Activated naive CD4-positive, alpha-beta T cell treated with anti-CD3 and anti-CD28 coated beads, Interleukin-2, amount 10 ng/mL, durations not matched to agents 7 days and 5 days (primary cell): ENCODE data around the gene GUCY2D.
A peak's percentile ranks its signal among the peaks of the same experiment; 100 is the strongest.

Source experiments
- CTCF ChIA-PET: fragments of 350-600 bp; sonication (Branson Sonifier 250); formaldehyde crosslinking; loops from one replicate; lab custom pipeline; 2021; ENCODE audit warnings: antibody characterized with exemption; lab: Charles Lee
- DNase-seq: peaks from one replicate; pipeline ENCODE4 v3.0.0-alpha.2; 2020
- H3K27ac Mint-ChIP-seq: one replicate; pipeline ENCODE4 v1.8.0; 2021; ENCODE audit warnings: mild to moderate bottlenecking, moderate library complexity, mixed read lengths
- H3K27me3 Mint-ChIP-seq: one replicate; pipeline ENCODE4 v1.8.0; 2021; ENCODE audit warnings: mild to moderate bottlenecking, mixed read lengths
- H3K36me3 Mint-ChIP-seq: one replicate; pipeline ENCODE4 v1.8.0; 2021; ENCODE audit warnings: mixed read lengths
- H3K4me1 Mint-ChIP-seq: one replicate; pipeline ENCODE4 v1.8.0; 2021; ENCODE audit warnings: mixed read lengths
- H3K4me3 Mint-ChIP-seq: one replicate; pipeline ENCODE4 v1.8.0; 2021; ENCODE audit warnings: mild to moderate bottlenecking, moderate library complexity, mixed read lengths
- H3K9me3 Mint-ChIP-seq: one replicate; pipeline ENCODE4 v1.8.0; 2021; ENCODE audit warnings: mixed read lengths

Gene GUCY2D

DNA sequence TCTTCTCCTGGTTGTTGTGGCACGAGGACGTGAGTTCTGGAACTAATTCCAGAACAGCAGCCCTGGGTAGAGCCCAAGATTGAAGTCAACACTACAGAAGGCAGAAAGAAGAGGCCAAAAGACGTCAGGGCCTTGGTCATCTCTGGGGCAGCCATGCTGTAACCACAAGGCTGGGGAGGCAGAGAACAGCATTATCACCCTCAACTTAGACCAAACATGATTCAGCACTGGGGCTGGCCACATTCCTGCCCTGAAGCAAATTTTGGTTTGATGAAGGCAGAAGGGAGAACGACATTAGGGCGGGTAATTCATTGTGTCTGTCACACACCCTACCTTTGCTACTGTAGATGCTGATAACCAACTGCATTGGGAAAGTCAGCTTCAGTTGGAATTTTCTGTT, 26.7 kb downstream of the GUCY2D start:
- Mint-ChIP-seq H3K27ac (no peak overlapping the region), H3K9me3 (no peaks in the 10 kb centered on the region), H3K27me3 (peaks cover 66% of the 10 kb centered on the region), H3K36me3 (no peaks in the 10 kb centered on the region), H3K4me3 (no peak overlapping the region), H3K4me1 (no peaks in the 10 kb centered on the region)
- CTCF ChIA-PET = no interaction called here
- no peak for DNase-seq

GRCh38 chr17:8031261-8031661, 28.8 kb downstream of the GUCY2D start:
- CTCF ChIA-PET = interaction anchor here (1.0 kb wide), 1 partner anchor 34 kb away, joined by 3 read pairs; no protein-coding TSS in a partner anchor

DNA sequence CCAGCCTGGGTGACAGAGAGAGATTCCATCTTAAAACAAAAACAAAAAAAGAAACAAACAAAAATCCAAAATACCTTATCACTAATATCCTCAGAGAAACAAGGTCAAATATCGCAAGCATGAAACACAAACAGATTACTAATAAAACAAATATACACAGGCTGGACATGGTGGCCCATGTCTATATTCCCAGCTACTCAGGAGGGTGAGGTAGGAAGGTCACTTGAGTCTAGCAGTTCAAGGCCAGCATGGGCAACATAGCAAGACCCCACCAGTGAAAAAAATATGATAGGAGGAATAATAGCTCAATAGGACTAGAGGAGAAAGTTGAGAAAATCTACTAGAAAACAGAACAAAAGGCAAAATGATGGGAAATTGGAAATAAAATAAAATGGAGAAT, 29.5 kb downstream of the GUCY2D start:
- H3K27me3 Mint-ChIP-seq = peaks cover 48% of the 10 kb centered on the region
- H3K27ac Mint-ChIP-seq = peak overlapping the region; percentile 19
- DNase-seq = no peak
- H3K4me3 Mint-ChIP-seq = no peak overlapping the region
- H3K36me3 Mint-ChIP-seq = no peaks in the 10 kb centered on the region
- CTCF ChIA-PET = interaction anchor here (1.0 to 1.7 kb wide), 3 partner anchors 9 to 28 kb away, joined by 3 to 6 read pairs (median 5); no protein-coding TSS in a partner anchor
- no peaks in the 10 kb centered on the region for H3K4me1 Mint-ChIP-seq
- no peaks in the 10 kb centered on the region for H3K9me3 Mint-ChIP-seq

More at GRCh38 chr17:8031261-8031661, 28.8 kb downstream of the GUCY2D start:
- Mint-ChIP-seq H3K4me3 (no peak overlapping the region), H3K4me1 (no peaks in the 10 kb centered on the region), H3K27me3 (peaks cover 51% of the 10 kb centered on the region), H3K27ac (no peak overlapping the region), H3K36me3 (no peaks in the 10 kb centered on the region), H3K9me3 (no peaks in the 10 kb centered on the region)
- DNase-seq = no peak

GRCh38 chr17:8032442-8032841, 30.0 kb downstream of the GUCY2D start:
- no peaks in the 10 kb centered on the region for H3K9me3 Mint-ChIP-seq
- CTCF ChIA-PET = interaction anchor here (1.0 to 1.7 kb wide), 3 partner anchors 9 to 28 kb away, joined by 3 to 6 read pairs (median 5); no protein-coding TSS in a partner anchor
- no peak overlapping the region for H3K27ac Mint-ChIP-seq
- no peak overlapping the region for H3K4me3 Mint-ChIP-seq
- H3K4me1 Mint-ChIP-seq = no peaks in the 10 kb centered on the region
- H3K27me3 Mint-ChIP-seq = peaks cover 48% of the 10 kb centered on the region
- H3K36me3 Mint-ChIP-seq = no peaks in the 10 kb centered on the region
- no peak for DNase-seq

DNA sequence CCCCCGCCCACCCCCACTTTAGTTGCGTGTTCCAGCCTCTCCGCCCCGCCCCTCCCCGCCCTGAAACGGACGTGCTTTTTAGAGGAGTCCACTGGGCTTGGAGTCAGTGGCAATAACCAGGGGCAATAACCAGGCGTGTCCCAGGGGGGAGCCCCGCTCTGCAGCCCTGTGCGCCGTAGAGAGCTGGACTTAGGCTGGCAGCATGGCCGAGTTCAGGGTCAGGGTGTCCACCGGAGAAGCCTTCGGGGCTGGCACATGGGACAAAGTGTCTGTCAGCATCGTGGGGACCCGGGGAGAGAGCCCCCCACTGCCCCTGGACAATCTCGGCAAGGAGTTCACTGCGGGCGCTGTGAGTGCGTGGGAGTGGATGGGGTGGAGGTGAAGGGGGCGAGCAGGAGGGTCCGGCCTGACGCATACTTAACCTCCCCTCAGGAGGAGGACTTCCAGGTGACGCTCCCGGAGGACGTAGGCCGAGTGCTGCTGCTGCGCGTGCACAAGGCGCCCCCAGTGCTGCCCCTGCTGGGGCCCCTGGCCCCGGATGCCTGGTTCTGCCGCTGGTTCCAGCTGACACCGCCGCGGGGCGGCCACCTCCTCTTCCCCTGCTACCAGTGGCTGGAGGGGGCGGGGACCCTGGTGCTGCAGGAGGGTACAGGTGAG, 36.7 kb downstream of the GUCY2D start, which contains the start of gene ALOX15B:
Gene ALOX15B (plus strand): TSS at position 106 of the 657 bp plus-strand sequence. CDS start 97 bp downstream, at position 203.
- CTCF ChIA-PET = interaction anchor here (0.7 to 1.2 kb wide), 3 partner anchors 42 to 49 kb away, joined by 3 to 4 read pairs (median 3); no protein-coding TSS in a partner anchor
- Mint-ChIP-seq H3K27me3 (peaks cover 53% of the 10 kb centered on the region), H3K4me3 (no peak within 1 kb of the TSS), H3K36me3 (no peaks in the 10 kb centered on the region), H3K27ac (no peak within 1 kb of the TSS), H3K4me1 (no peaks in the 10 kb centered on the region), H3K9me3 (no peaks in the 10 kb centered on the region)
- DNase-seq = peak; percentile 31

GRCh38 chr17:8039611-8040168, 37.3 kb downstream of the GUCY2D start:
- CTCF ChIA-PET = interaction anchor here (0.7 to 2.8 kb wide), 6 partner anchors 22 to 51 kb away, joined by 3 to 27 read pairs (median 4); no protein-coding TSS in a partner anchor
- Mint-ChIP-seq H3K27ac (no peak overlapping the region), H3K27me3 (peaks cover 49% of the 10 kb centered on the region), H3K4me1 (no peaks in the 10 kb centered on the region), H3K4me3 (no peak overlapping the region), H3K9me3 (no peaks in the 10 kb centered on the region), H3K36me3 (no peaks in the 10 kb centered on the region)
- DNase-seq = no peak

DNA sequence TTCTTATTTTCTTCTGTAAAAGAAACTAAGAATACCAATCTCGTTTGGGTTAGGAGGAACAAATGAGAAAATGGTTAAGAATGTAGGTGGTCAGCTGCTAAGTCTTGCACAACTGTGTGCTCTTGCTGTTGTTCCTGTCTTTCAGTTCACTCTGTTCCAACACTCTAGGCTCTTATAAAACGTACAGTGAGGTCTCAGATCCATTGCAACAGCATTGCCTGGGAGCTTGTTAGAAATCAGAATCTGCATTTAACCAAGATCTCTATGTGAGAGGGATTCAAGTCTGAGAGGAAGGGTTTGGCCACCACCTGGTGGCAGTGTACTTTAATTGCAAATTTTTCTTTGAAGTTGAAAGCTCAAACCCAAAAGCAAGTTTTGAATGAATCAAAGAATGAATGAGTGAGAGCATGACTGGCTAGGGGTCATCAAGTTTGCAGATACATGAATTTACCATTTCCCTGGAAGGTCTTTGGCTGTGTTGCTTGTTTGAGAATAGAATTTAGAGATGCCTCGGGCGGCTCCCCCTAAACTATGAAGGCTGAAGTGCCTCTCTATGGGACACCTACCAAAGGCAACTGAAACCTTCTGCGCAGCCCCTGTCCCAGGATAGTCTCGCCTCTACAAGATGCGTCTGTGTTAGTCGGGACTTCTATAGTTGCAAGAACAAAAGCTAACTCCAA, 39.0 kb downstream of the GUCY2D start:
- H3K27me3 Mint-ChIP-seq = peaks cover 59% of the 10 kb centered on the region
- no peak overlapping the region for H3K4me3 Mint-ChIP-seq
- CTCF ChIA-PET = interaction anchor here (0.7 to 2.8 kb wide), 32 partner anchors 9 to 298 kb away, joined by 3 to 29 read pairs (median 4); no protein-coding TSS in a partner anchor
- H3K36me3 Mint-ChIP-seq = no peaks in the 10 kb centered on the region
- peak; percentile 67 for DNase-seq
- H3K4me1 Mint-ChIP-seq = no peaks in the 10 kb centered on the region
- no peaks in the 10 kb centered on the region for H3K9me3 Mint-ChIP-seq
- no peak overlapping the region for H3K27ac Mint-ChIP-seq

- Mint-ChIP-seq H3K4me3 (no peak overlapping the region), H3K27me3 (peaks cover 64% of the 10 kb centered on the region), H3K36me3 (no peaks in the 10 kb centered on the region), H3K4me1 (no peaks in the 10 kb centered on the region), H3K27ac (no peak overlapping the region), H3K9me3 (no peaks in the 10 kb centered on the region)
- DNase-seq = no peak
- CTCF ChIA-PET = interaction anchor here (0.7 to 2.8 kb wide), 26 partner anchors 9 to 299 kb away, joined by 3 to 29 read pairs (median 4); no protein-coding TSS in a partner anchor
Observed at GRCh38 chr17:8041979-8042378, 39.6 kb downstream of the GUCY2D start.

DNA sequence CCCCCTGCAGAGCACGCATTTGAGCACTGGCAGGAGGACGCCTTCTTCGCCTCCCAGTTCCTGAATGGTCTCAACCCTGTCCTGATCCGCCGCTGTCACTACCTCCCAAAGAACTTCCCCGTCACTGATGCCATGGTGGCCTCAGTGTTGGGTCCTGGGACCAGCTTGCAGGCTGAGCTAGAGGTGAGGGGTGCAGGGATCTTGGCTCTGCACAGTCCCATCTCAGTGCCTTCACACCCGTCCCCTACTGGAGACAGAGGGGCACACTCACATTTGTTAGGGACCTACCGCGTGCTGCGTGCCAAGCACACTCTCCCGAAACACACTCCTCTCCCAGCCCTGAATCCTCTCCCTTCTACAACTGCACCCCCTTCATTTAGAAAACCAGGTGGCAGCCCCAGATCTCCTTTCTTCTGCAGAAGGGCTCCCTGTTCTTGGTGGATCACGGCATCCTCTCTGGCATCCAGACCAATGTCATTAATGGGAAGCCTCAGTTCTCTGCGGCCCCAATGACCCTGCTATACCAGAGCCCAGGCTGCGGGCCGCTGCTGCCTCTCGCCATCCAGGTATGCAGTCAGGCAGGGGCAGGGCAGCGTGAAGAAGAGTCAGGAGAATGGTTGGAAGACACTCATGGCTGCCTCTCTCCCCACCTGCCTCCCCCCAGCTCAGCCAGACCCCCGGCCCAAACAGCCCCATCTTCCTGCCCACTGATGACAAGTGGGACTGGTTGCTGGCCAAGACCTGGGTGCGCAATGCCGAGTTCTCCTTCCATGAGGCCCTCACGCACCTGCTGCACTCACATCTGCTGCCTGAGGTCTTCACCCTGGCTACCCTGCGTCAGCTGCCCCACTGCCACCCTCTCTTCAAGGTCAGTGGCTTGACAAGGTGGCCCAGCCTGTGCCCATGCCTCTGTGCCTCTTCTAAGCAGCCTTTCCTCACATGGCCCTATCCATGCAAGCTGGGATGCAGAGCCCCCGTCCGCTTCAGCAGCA, 42.7 kb downstream of the GUCY2D start:
- Mint-ChIP-seq H3K36me3 (no peaks in the 10 kb centered on the region), H3K27me3 (peaks cover 40% of the 10 kb centered on the region), H3K4me3 (no peak overlapping the region), H3K9me3 (no peaks in the 10 kb centered on the region), H3K4me1 (no peaks in the 10 kb centered on the region), H3K27ac (no peak overlapping the region)
- DNase-seq = no peak
- CTCF ChIA-PET = interaction anchor here (1.2 kb wide), 1 partner anchor 11 kb away, joined by 3 read pairs; no protein-coding TSS in a partner anchor

GRCh38 chr17:8046306-8046928, 44.0 kb downstream of the GUCY2D start:
- H3K36me3 Mint-ChIP-seq = no peaks in the 10 kb centered on the region
- no peaks in the 10 kb centered on the region for H3K9me3 Mint-ChIP-seq
- no peaks in the 10 kb centered on the region for H3K4me1 Mint-ChIP-seq
- H3K4me3 Mint-ChIP-seq = no peak overlapping the region
- DNase-seq = no peak
- CTCF ChIA-PET = interaction anchor here (0.5 to 1.4 kb wide), 5 partner anchors 10 to 182 kb away, joined by 3 to 4 read pairs (median 3); no protein-coding TSS in a partner anchor
- peaks cover 31% of the 10 kb centered on the region for H3K27me3 Mint-ChIP-seq
- H3K27ac Mint-ChIP-seq = no peak overlapping the region

DNA sequence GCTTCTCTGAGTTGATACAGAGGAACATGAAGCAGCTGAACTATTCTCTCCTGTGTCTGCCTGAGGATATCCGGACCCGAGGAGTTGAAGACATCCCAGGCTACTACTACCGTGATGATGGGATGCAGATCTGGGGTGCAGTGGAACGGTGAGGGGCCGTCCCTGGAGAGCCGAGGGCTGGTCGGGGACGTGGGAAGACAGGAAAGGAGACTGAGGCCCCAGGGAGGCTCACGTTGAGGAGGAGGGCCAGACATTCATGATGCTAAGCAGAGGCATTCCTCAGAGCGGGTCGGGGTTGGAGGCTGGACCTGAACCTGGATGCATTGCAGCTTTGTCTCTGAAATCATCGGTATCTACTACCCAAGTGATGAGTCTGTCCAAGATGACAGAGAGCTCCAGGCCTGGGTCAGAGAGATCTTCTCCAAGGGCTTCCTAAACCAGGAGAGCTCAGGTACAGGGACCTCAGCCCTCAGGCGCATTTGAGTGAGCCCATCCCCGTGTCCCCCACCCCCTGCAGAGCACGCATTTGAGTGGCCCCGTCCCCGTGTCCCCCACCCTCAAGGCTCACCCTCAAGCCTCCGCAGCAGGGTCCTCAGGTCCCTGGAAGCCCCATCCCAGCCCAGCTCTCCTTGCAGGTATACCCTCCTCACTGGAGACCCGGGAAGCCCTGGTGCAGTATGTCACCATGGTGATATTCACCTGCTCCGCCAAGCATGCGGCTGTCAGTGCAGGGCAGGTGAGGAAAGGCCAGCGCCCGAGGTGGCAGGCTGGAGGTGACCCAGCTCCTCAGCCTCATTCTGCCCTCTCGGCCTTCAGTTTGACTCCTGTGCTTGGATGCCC, 44.7 kb downstream of the GUCY2D start:
- Mint-ChIP-seq H3K4me3 (no peak overlapping the region), H3K4me1 (no peaks in the 10 kb centered on the region), H3K27ac (no peak overlapping the region), H3K27me3 (peaks cover 30% of the 10 kb centered on the region), H3K9me3 (no peaks in the 10 kb centered on the region), H3K36me3 (no peaks in the 10 kb centered on the region)
- CTCF ChIA-PET = interaction anchor here (0.6 to 1.5 kb wide), 5 partner anchors 9 to 63 kb away, joined by 3 to 4 read pairs (median 3); no protein-coding TSS in a partner anchor
- no peak for DNase-seq

DNA sequence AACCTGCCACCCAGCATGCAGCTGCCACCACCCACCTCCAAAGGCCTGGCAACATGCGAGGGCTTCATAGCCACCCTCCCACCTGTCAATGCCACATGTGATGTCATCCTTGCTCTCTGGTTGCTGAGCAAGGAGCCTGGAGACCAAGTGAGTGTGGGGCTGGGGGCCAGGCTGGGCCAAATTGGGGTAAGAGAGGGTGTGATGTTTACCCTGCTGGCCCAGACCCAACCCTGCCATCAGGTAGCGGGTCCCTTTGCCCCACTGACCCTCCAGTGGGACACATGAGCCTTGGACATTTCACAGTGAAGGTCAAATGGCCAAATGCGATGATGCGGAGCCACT, 45.3 kb downstream of the GUCY2D start:
- H3K36me3 Mint-ChIP-seq = no peaks in the 10 kb centered on the region
- no peak overlapping the region for H3K27ac Mint-ChIP-seq
- CTCF ChIA-PET = interaction anchor here (1.4 to 1.5 kb wide), 2 partner anchors 10 to 12 kb away, joined by 3 to 4 read pairs; no protein-coding TSS in a partner anchor
- peaks cover 30% of the 10 kb centered on the region for H3K27me3 Mint-ChIP-seq
- no peaks in the 10 kb centered on the region for H3K9me3 Mint-ChIP-seq
- H3K4me1 Mint-ChIP-seq = no peaks in the 10 kb centered on the region
- H3K4me3 Mint-ChIP-seq = no peak overlapping the region
- no peak for DNase-seq
